B cell (primary cell): ENCODE measurements around the gene ZNF148. TPM values are rescaled to one million over a fixed set of nuclear protein-coding genes. Genes with fewer than 3 reads are reported as not detected.

Experiments
- ATAC-seq: fragments of 200-7000 bp; cut with Tn5 transposase; one replicate; pipeline ENCODE4 v1.10.0; 2021; ENCODE audit warnings: low read depth, mild to moderate bottlenecking, moderate number of reproducible peaks, moderate library complexity
- CTCF ChIA-PET: fragments of 350-600 bp; sonication (Branson Sonifier 250); formaldehyde crosslinking; loops from one replicate; lab custom pipeline; 2021; ENCODE audit warnings: antibody characterized with exemption, inconsistent platforms; lab: Charles Lee
- POLR2A ChIA-PET: fragments of 350-600 bp; sonication (Branson Sonifier 250); formaldehyde crosslinking; loops from one replicate; lab custom pipeline; 2021; ENCODE audit warnings: antibody characterized with exemption; lab: Charles Lee
- DNase-seq: peaks from one replicate; pipeline ENCODE4 v3.0.0; 2013
- H2AFZ ChIP-seq: 2 replicates; pipeline ENCODE4 v1.6.1; 2012; ENCODE audit warnings: mild to moderate bottlenecking, low read depth, low read length; ENCODE audit not compliant: insufficient read depth, poor library complexity, severe bottlenecking
- H3K27ac ChIP-seq, 2 donors: 1 replicate in 1 of 2; 2 replicates in 1 of 2; pipeline ENCODE4 v1.5.1; 2012 to 2013; ENCODE audit warnings: low read length in 2 of 2, mild to moderate bottlenecking in 2 of 2, moderate library complexity in 1 of 2
- H3K27me3 ChIP-seq, 4 experiments: fragments of 200-600 bp in 1 of 4; sonication (generic) in 1 of 4; replicated peaks in 1 of 4; 1 replicate in 2 of 4; 2 replicates in 2 of 4; pipeline versions ENCODE4 v1.6.1 to v1.7.0; 2013 to 2016; ENCODE audit warnings: low read length in 3 of 4, mild to moderate bottlenecking in 2 of 4, mixed read lengths in 1 of 4, moderate library complexity in 1 of 4; ENCODE audit not compliant: insufficient read depth in 4 of 4, control insufficient read depth in 3 of 4; ENCODE audit errors: control extremely low read depth in 1 of 4
- H3K36me3 ChIP-seq, 2 experiments: replicated peaks in 1 of 2; 1 replicate in 1 of 2; 2 replicates in 1 of 2; pipeline versions ENCODE4 v1.6.1 to v1.7.1; 2013; ENCODE audit warnings: low read length in 1 of 2; ENCODE audit not compliant: insufficient read depth in 2 of 2, control insufficient read depth in 1 of 2; ENCODE audit errors: control extremely low read depth in 1 of 2, extremely low read depth in 1 of 2
- H3K4me1 ChIP-seq, 2 donors: fragments of 200-600 bp in 1 of 2; sonication (generic) in 1 of 2; 1 replicate in 1 of 2; 2 replicates in 1 of 2; pipeline versions ENCODE4 v1.5.1 to v1.6.1; 2013 to 2017; ENCODE audit warnings: low read length in 2 of 2; ENCODE audit not compliant: control insufficient read depth in 2 of 2, insufficient read depth in 2 of 2
- H3K4me2 ChIP-seq: replicated peaks from 2 replicates; pipeline ENCODE3; 2012; ENCODE audit warnings: mild to moderate bottlenecking, low read depth, low read length; ENCODE audit not compliant: poor library complexity, severe bottlenecking
- H3K4me3 ChIP-seq, 5 experiments: fragments of 200-600 bp in 1 of 5; sonication (generic) in 1 of 5; 1 replicate in 3 of 5; 2 replicates in 2 of 5; pipeline versions ENCODE4 v1.5.1 to v1.7.0; 2011 to 2016; ENCODE audit warnings: low read length in 4 of 5, mild to moderate bottlenecking in 4 of 5, low read depth in 2 of 5, control low read depth in 1 of 5, moderate library complexity in 1 of 5; ENCODE audit not compliant: insufficient read depth in 1 of 5; ENCODE audit errors: control extremely low read depth in 1 of 5, extremely low read depth in 1 of 5
- H3K79me2 ChIP-seq: fragments of 200-600 bp; sonication (generic); one replicate; pipeline ENCODE4 v1.6.0; 2016; ENCODE audit warnings: low read length; ENCODE audit not compliant: control insufficient read depth, insufficient read depth
- H3K9ac ChIP-seq: fragments of 200-600 bp; sonication (generic); 2 replicates; pipeline ENCODE4 v1.6.1; 2017; ENCODE audit warnings: mild to moderate bottlenecking, low read length, moderate library complexity
- H3K9me3 ChIP-seq, 3 donors: one replicate each; pipeline versions ENCODE4 v1.6.1 to v1.7.1; 2013; ENCODE audit warnings: low read length in 2 of 3; ENCODE audit not compliant: control insufficient read depth in 2 of 3, insufficient read depth in 1 of 3; ENCODE audit errors: control extremely low read depth in 1 of 3
- H4K20me1 ChIP-seq: 2 replicates; pipeline ENCODE4 v1.6.0; 2012; ENCODE audit warnings: mild to moderate bottlenecking, low read length; ENCODE audit not compliant: insufficient read depth, control insufficient read depth, poor library complexity, severe bottlenecking
- H3K27ac Mint-ChIP-seq: one replicate; pipeline ENCODE4 v1.8.0; 2021; ENCODE audit warnings: mixed read lengths
- H3K27me3 Mint-ChIP-seq: one replicate; pipeline ENCODE4 v1.8.0; 2021; ENCODE audit warnings: mixed read lengths
- H3K4me1 Mint-ChIP-seq: one replicate; pipeline ENCODE4 v1.8.0; 2021; ENCODE audit warnings: mixed read lengths
- H3K4me3 Mint-ChIP-seq: one replicate; pipeline ENCODE4 v1.8.0; 2021; ENCODE audit warnings: mixed read lengths
- H3K9me3 Mint-ChIP-seq: one replicate; pipeline ENCODE4 v1.8.0; 2022; ENCODE audit warnings: mixed read lengths; ENCODE audit not compliant: insufficient read depth
- EZH2 ChIP-seq: IDR thresholded peaks from 2 replicates; pipeline ENCODE4 v1.6.1; 2012; ENCODE audit warnings: borderline replicate concordance, low read depth, mild to moderate bottlenecking, moderate library complexity, low read length; ENCODE audit not compliant: insufficient read depth, poor library complexity, severe bottlenecking
- WGBS: methylation state at CpG from one replicate; pipeline ENCODE4 v1.1.5; 2013; ENCODE audit warnings: missing lambda C conversion rate; ENCODE audit not compliant: insufficient coverage; 5-methylcytosine and 5-hydroxymethylcytosine counted together
- intact Hi-C: fragments of 100-400 bp; cut with micrococcal nuclease; formaldehyde crosslinking; loops from one replicate; pipeline ENCODE4 v1.10.0; 2022
- polyA plus RNA-seq: library from polyadenylated mRNA; depleted of rRNA; stranded (reverse); fragments of >200 nt; gene quantifications from 2 replicates; pipeline ENCODE4 v1.2.3, GENCODE V29; 2012
- total RNA-seq, 2 donors: library from RNA; stranded (reverse); fragments of 120-200 nt in 1 of 2; gene quantifications; 1 replicate in 1 of 2; 2 replicates in 1 of 2; pipeline versions ENCODE4 v1.2.3 to v1.2.4, GENCODE V29; 2013 to 2022
- TF ChIP-seq, protein P1 (sequence below): fragments of 200-600 bp; IDR thresholded peaks from one replicate; pipeline ENCODE4 v1.8.0; 2022; ENCODE audit warnings: antibody characterized with exemption, mild to moderate bottlenecking

ZNF148 gene
- total and polyA plus RNA-seq, 2 donors (not counting 1 experiment from before 2014, with no cell fraction given): 8.1 to 71.5 TPM

DNA sequence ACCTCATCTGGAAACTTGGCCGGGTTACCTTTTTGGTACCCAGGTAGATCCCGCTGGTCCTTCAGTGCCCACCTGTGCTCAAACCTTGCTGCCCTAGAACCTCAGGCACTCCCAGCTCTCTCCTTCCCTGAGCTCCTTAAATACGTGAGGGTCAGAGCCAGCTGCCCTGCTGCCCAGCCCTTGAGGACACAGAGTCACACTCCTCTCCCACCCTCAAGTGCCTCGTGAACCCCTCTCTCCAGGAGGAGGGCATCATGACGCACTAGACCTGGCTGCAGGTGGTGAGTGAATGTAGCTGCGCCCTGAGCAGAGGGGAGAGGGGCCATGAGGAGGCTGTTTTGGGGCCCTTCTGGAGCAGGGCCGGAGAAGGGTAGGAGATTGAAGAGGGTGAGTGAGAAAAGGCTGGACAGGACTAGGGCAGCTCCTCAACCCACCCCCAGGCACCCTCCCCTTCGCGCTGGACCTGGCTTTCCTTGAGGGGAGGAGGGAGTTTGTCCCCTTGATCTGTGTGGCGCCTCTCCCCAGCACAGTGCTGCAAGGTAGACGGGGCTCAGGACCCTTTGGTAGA lies 163.5 kb downstream of the ZNF148 start:
- POLR2A ChIA-PET: no interaction called here
- DNase-seq: no peak

DNA sequence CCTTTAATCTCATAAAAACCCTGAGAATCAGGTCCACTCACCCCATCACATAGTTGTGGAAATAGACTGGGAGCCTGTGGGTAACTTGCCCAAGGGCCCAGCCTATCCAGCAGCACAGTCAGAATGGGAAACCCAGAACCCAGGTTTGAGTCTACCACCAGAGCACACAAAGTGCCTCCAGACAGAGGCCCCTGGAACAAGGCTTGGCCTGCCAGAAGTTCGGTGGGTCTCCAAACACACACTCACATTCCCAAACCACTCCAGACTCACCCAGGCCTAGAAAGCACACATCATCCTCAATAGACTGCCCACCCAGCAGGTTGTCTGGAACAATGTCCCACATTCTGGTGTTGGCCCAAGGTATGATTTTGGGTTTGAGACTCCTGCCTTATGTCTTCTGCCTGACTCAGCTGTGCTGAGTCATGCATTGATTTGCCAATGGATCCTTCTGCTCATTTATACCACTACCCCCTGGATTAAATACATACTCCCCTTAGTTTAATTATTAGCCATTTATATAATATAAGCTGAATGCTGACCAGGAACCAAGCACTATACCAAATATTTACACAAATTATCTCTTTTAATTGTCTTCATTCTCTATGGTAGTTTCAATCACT lies 167.1 kb downstream of the ZNF148 start:
- ATAC-seq (no peak), DNase-seq (no peak)
- Mint-ChIP-seq H3K9me3 (no peaks in the 10 kb centered on the region), H3K4me1 (peaks cover 6% of the 10 kb centered on the region), H3K27me3 (peaks cover 31% of the 10 kb centered on the region), H3K27ac (no peak overlapping the region), H3K4me3 (no peak overlapping the region)
- ChIA-PET CTCF (interaction anchor here (0.6 kb wide), 1 partner anchor 190 kb away, joined by 3 read pairs; no protein-coding TSS in a partner anchor), POLR2A (no interaction called here)
- Histone ChIP-seq H3K36me3 (no peaks in the 10 kb centered on the region), H3K9me3 (peaks cover 0 to 3% (median 1%) of the 10 kb centered on the region in 3 donors), H3K4me1 (peaks cover 7 to 15% of the 10 kb centered on the region in 2 donors), H2AFZ (no peak overlapping the region), H3K79me2 (no peaks in the 10 kb centered on the region), H3K4me2 (no peak overlapping the region), H3K9ac (no peak overlapping the region), H3K27me3 (peaks cover 0 to 32% (median 19%) of the 10 kb centered on the region in 4 experiments), H3K27ac (no peak overlapping the region), H3K4me3 (no peak overlapping the region), H4K20me1 (no peaks in the 10 kb centered on the region)
- WGBS: 100% methylated on average over 1 of the region's 1 CpG
- intact Hi-C loops: no loop called here
- TF ChIP-seq EZH2: no peak
- TF ChIP-seq, protein P1, sequence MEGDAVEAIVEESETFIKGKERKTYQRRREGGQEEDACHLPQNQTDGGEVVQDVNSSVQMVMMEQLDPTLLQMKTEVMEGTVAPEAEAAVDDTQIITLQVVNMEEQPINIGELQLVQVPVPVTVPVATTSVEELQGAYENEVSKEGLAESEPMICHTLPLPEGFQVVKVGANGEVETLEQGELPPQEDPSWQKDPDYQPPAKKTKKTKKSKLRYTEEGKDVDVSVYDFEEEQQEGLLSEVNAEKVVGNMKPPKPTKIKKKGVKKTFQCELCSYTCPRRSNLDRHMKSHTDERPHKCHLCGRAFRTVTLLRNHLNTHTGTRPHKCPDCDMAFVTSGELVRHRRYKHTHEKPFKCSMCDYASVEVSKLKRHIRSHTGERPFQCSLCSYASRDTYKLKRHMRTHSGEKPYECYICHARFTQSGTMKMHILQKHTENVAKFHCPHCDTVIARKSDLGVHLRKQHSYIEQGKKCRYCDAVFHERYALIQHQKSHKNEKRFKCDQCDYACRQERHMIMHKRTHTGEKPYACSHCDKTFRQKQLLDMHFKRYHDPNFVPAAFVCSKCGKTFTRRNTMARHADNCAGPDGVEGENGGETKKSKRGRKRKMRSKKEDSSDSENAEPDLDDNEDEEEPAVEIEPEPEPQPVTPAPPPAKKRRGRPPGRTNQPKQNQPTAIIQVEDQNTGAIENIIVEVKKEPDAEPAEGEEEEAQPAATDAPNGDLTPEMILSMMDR: no peak

More for the DNA sequence above, 163.5 kb downstream of the ZNF148 start:
- CTCF ChIA-PET: no interaction called here
- ATAC-seq: no peak
- peaks cover 0 to 5% (median 0%) of the 10 kb centered on the region in 3 donors for H3K9me3 ChIP-seq
- no peak for TF ChIP-seq EZH2
- TF ChIP-seq, protein P1: no peak
- H3K9ac ChIP-seq: peak overlapping the region; percentile 54
- Mint-ChIP-seq H3K27me3 (peaks cover 43% of the 10 kb centered on the region), H3K9me3 (no peaks in the 10 kb centered on the region), H3K4me1 (peaks cover 10% of the 10 kb centered on the region), H3K4me3 (peak overlapping the region; percentile 68), H3K27ac (no peak overlapping the region)
- peaks cover 0 to 45% (median 29%) of the 10 kb centered on the region in 4 experiments for H3K27me3 ChIP-seq
- H2AFZ ChIP-seq: peak overlapping the region; percentile 56
- WGBS: 97% methylated on average over 5 of the region's 11 CpGs
- no peaks in the 10 kb centered on the region for H4K20me1 ChIP-seq
- intact Hi-C loops: no loop called here
- no peak overlapping the region for H3K27ac ChIP-seq
- H3K4me3 ChIP-seq: no peak overlapping the region
- H3K79me2 ChIP-seq: no peaks in the 10 kb centered on the region
- H3K36me3 ChIP-seq: no peaks in the 10 kb centered on the region
- peak overlapping the region; percentile 78 for H3K4me2 ChIP-seq
- H3K4me1 ChIP-seq: peaks cover 9 to 16% of the 10 kb centered on the region in 2 donors
